Dermis microvascular lymphatic vessel endothelial cell (primary cell): ENCODE measurements around the gene CCL26. TPM values are rescaled to one million over a fixed set of nuclear protein-coding genes. Genes with fewer than 3 reads are reported as not detected.
A peak's percentile ranks its signal among the peaks of the same experiment; 100 is the strongest.

Source experiments
- DNase-seq, 2 donors: peaks; one replicate each; pipeline versions ENCODE4 v3.0.0 to v3.0.0-alpha.2; 2010; ENCODE audit warnings: low read depth in 2 of 2
- total RNA-seq: library from RNA; depleted of rRNA; stranded (reverse); fragments of >200 nt; gene quantifications from 2 replicates; pipeline ENCODE4 v1.2.1, GENCODE V29; 2014

Gene CCL26, protein sequence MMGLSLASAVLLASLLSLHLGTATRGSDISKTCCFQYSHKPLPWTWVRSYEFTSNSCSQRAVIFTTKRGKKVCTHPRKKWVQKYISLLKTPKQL
- not detected in 2 replicates for total RNA-seq

DNA sequence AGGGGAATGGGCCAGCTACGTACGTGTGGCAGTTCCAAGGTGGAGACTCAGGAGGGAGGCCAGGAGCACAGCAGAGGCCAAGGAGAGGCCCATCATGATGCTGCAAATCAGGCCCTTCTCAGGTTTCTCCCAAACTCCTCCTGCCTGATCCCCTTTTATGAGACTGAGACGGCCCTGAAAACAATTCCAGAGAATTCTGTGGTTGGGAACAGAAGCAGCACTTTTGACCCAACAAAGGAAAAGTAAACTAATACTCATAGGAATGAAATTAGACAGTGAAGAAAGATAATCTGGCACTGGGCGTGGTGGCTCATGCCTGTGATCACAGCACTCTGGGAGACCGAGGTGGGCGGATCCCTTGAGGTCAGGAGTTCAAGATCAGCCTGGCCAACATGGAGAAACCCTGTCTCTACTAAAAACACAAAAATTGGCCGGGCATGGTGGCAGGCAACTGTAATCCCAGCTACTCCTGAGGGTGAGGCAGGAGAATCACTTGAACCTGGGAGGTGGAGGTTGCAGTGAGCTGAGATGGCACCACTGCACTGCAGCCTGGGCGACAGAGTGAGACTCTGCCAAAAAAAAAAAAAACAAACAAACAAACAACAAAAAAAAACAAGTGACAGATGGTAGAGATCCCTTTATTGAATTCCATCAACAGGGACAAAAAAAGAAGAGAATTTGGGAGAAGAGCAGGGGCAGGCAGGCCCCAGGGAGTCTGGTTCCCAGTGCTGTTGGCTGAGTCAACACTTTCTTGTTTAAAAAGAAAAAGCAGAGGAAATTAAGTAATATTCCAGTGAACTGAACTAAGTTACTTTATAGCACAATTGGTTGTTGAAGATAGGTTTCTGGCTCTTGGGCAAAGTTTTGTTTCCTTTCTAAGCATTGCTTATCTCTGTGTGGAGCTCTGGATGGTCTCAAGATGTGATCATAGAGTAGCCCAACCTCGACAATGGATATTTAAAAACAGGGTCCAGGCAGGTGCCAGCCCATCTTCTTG is at the start of gene CCL26:
CCL26 (minus strand) TSS at position 131 of the 997 bp plus-strand sequence; CDS start at position 96, 35 bp downstream.
- no peak for DNase-seq

DNA sequence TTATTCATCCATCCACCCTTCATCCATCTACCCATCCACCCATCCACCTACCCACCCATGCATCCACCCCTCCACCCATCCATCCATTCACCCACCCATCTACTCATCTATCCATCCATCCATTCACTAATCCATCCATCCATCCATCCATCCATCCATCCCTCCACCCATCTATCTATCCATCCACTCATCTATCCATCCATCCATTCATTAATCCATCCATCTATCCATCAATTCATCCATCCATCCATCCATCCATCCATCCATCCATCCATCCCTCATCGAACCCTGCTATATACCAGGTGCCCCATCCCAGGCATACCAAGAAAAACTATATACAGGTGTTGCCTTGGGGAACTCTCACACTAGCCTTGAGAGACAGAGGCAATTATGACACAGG is 48.7 kb upstream of the CCL26 start:
- no peak for DNase-seq

DNA sequence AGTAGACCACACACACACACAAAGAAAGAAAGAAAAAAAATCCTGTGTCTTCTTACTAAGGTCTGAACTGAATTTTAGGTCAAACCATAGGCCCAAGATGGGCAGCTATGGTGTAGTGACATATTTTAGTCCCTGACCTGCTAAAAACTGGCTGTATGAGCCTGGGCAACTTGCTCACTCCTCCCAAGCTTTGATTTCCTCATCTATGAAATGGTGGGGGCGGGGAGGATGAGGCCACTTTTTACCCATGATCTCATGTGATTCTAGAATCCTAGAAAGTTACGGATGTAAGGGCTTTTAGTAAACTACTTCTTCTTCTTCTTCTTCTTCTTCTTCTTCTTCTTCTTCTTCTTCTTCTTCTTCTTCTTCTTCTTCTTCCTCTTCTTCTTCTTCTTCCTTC is 47.7 kb upstream of the CCL26 start:
- DNase-seq, result no peak

DNA sequence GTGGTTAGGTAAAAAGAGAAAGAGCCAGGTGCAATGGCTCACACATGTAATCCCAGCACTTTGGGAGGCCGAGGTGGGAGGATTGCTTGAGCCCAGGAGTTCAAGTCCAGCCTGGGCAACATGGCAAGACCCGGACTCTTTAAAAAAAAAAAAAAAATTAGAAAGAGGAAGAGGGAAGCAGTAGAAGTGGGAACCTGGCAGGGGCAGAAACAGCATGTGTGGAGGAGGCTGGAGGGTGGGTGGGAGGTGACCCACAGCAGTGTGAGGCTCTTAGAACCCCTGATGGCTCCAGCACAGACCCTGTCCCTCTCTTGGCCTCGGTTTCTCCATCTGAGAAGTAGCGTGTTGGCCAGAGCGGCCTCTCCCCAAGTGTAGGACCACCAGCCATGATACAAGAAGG is 46.5 kb upstream of the CCL26 start:
- no peak for DNase-seq

DNA sequence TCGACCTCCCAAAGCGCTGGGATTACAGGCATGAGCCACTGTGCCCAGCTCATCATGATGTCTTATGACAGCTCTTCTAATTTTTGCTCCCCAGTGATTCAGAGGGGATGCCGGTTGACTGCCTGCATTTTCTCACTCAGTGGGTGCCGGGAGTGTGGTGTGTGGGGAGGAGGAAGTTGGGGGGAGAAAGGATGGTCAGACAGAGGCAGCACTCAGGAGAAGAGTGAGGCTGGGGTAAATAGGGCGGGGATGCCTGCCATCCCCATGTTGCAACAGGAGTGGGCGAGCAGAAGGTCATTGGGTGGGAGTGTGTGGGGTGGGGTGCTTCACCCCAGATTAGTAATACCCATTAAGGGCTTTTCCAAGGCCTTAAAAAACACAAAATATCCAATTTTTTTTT is 45.1 kb upstream of the CCL26 start:
- no peak for DNase-seq

DNA sequence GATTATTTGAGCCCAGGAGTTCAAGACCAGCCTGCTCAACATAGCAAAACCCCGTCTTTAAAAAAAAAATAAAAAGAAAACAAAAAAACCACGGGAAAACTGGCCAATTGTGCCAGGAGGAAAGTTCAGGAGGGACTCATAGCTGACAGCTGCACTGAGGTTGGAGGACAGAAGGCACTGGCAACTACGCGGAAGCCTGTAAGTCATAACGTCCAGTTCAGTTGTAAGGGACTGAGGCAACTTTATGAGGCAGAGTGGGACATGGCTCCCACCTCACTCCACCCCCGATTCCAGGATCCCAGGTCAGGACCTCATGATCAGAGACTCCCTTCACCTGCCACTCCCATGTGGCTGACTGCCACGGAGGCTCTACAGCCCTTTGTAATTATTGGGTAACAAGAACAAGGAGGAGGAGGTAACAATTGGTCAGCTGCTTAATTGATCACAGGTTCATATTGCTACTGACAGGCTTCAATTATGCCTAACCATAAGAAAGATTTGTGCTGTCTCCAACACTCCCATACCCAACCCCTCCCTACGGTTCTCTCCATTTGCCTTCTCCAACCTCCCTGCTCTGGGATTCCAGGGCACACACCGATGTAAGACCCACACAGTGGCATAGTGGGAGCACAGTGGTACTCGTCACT is 43.5 kb upstream of the CCL26 start:
- no peak for DNase-seq

DNA sequence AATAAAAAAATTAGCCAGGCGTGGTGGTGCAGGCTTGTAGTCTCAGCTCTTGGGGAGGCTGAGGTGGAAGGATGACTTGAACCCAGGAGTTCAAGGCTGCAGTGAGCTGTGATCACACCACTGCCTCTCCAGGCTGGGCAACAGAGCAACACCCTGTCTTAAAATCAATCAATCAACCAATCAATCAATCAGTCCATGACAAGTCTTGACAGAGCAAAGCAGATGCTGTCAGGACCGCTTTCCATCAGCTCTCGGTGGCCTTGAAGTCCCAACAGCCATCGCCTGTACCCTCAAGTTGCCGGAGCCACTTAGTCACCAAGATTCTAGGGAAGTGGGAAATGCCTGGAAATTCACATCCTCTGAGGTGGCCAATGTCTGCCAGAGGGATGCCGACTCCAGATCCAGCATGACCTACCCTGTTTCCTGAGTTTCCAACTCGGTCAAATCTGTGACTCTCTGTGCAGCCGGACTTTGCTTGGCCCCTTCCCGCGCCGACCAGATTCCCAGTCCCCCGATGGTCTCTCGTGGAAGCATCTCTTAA is 42.5 kb upstream of the CCL26 start:
- DNase-seq, result peak in 1 of 2 donors; percentile 13

DNA sequence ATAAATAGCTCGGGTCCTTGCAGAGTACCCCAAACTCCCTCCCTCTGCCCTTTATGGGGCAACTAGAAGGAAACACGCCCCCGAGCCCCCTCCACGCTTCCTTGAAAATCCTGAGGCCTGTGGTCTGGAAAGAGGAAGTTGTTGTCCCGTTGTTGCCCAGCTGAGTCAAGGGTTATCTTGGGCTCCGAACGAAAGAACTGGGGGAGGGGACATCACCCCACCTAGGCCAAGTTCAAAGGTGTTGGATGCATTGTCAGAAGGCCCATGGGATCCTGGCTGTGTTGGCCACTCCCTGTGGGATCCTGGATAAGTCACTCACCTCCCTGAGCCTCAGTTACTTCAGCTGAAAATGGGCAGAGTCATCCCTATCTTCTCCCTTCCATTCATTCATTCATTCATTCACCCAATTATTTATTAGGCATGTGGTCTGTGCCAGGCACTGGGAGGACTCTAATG is 41.8 kb upstream of the CCL26 start, which contains the start of gene CCL24:
CCL24 (minus strand) TSS at position 26 of the 456 bp plus-strand sequence. CDS start 91 bp downstream, outside the sequence.
- DNase-seq, result no peak

DNA sequence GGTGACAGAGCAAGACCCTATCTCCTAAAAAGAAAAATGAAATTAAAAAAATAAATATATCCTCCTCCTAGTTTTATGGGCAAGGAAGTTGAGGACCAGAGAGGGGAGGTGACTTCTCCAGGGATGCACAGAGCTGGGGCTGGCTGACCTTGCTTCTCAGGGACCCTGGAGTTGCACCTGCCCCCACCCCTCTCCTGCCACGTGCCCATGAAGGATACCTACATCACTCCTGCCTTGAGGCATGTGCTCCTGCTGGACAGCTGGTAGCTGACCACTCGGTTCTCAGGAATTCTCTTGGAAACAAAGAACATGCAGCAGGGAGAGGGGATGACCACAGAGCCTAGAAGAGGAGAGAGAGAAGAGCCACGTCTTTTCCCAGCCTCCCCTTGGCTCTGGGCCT is 41.1 kb upstream of the CCL26 start:
- DNase-seq, result no peak

DNA sequence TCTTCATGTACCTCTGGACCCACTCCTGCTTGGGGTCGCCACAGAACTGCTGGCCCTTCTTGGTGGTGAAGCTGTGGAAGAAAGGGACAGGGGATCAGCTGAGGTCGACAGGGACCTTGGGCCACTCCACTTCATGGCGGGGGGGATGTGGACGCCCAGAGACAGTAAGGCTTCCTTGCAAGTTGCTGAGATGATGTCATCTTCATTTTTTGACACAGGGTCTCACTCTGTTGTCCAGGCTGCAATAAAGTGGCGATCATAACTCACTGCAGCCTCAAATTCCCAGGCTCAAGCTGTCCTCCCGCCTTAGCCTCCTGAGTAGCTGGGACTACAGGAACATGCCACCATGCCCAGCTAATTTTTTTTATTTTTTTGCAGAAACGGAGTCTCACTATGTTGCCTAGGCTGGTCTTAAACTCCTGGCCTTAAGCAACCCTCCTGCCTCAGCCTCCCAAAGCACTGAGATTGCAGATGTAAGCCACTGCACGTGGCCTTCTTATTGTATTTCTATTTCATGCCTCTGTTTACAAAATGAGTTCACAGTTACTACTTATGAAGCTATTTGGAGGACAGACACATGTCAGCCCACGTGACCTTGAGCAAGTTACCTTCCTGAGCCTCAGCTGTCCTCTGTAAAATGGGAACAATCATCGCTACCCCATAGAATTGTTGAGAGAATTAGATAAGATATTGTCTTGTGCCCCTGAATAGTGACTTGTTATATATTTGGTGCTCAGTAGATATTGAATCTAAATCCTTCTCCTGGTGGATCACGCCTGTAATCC is 40.1 kb upstream of the CCL26 start:
- DNase-seq, result no peak

DNA sequence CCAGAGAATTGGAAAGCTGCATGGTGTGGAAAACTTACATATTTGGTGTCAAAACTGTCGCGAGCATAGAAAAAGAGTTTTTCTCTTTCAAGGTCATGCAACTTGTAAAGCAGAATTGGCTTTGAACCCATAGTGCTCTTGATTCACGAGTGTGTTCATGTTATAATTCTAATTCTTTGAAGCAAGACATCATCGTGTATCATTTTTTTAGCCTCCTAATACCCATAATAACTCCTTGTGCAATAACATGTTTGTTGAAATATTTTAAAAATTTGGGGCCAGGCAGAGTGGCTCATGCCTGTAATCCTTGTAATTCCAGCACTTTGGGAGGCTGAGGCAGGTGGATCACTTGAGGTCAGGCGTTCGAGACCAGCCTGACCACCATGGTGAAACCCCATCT is 37.4 kb upstream of the CCL26 start:
- no peak for DNase-seq

DNA sequence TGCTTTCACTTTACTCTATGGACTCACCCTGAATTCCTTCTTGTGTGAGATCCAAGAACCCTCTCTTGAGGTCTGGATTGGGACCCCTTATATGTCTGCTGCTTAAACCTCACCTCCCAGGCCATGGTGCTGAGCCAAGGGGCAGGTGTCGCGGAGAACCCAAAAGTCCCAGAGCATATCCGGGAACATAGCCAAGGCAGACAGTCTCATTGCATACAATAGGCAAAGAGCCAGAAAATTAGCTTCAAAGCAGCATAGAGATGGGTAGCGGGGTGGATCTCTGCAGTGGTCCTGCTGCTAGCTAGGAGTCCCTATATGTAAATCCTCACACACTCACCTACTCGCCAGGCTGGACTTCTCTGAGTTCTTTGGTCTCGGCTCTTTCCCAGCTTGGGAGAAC is 36.1 kb upstream of the CCL26 start:
- DNase-seq, result no peak

DNA sequence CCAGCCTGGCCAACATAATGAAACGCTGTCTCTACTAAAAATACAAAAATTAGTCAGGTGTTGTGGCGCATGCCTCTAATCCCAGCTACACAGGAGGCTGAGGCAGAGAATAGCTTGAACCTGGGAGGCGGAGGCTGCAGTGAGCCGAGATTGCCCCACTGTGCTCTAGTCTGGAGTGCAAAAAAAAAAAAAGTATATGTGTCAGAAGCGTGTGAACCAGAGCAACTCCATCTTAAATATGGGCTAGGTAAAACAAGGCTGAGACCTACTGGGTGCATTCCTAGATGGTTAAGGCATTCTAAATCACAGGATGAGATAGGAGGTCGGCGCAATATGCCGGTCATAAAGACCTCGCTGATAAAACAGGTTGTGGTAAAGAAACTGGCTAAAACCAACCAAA is 35.4 kb upstream of the CCL26 start:
- DNase-seq, result no peak

DNA sequence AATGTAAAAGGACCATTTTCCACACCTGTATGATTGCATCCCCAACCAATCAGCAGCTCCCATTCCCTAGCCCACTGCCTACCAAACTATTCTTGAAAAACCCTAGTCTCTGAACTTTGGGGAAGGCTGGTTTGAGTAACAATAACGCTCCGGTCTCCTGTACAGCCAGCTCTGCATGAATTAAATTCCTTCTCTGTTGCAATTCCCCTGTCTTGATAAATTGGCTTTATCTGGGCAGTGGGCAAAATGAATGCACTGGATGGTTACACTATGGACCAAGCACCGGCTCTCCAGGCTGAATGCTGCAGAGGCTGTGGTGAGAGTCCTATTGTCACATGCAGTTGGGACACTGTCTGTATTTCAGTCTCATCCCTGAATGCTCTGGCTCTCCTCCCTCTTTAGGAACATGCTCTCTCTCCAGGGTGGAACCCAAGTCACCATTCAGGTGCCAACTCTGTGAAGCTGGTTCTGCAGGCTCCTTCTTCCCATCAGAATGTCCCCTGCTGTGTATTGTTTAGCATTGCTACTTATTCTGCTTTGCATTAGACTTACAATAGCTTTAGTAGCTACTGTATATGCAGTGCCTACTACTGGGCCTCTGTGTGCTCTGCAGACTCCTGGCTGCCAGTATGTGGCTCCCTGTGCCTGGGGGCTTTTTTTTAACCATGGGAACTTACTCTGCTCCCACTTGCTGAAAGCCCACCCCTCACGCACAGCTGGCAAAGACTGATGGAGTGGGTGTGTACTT is 34.7 kb upstream of the CCL26 start:
- DNase-seq, result no peak

DNA sequence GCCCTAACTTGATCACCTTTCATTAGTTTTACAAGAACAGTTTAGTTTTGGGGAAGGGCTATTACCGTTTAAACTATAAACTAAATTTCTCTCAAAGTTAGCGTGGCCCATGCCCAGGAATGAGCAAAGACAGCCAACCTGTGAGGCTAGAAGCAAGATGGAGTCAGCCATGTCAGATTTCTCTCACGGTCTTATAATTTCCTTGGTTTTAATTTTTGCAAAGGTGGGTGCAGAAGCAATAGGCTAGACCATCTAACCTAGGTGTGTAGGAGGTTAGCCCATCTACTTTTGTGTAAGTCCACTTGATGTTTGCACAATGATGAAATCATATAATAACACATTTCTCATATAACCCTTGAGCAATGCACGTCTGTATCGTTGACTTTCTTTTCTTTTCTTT is 32.7 kb upstream of the CCL26 start:
- DNase-seq, result no peak

DNA sequence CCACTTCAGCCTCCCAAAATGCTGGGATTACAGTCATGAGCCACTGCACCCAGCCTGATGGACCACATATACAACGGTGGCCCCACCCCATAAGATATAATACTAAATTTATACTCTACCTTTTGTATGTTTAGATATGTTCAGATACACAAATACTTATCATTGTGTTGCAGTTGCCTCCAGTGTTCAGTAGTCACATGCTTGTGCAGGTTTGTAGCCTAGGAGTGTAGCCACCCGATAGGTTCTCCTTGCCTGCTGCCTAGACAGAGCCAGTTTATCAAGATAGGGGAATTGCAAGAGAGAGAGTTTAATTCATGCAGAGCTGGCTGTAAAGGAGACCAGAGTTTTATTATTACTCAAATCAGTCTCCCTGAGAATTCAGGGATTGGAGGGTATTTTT is 32.0 kb upstream of the CCL26 start:
- no peak for DNase-seq

DNA sequence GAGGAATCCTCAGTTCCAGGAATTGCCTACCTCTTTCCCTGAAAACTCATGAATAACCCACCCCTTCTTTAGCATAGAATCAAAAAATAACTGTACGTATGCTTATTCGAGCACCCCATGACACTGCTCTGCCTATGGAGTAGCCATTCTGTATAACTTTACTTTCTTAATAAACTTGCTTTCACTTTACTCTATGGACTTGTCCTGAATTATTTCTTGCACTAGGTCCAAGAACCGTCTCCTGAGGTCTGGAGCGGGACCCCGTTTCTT is 30.5 kb upstream of the CCL26 start:
- DNase-seq, result no peak

DNA sequence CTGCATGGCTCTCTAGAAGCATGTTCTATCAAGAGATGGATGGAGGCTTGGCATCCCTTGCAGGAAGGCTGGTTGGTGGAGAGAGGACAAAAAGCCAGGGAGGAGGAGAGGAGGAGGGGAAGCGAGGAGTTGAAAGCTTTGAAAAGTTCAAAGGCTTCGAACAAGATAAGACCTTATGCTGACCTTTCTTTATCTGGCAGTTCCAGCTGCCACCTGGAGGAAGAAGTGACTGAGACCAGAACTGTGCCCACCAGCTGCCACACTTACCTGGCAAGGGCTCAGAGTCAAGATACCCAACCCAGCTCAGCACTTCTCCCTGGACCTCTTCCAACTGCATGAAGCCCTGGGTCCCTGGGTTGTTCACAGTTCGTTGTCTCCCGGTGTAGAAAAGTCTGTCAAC is 26.8 kb upstream of the CCL26 start:
- DNase-seq, result no peak

DNA sequence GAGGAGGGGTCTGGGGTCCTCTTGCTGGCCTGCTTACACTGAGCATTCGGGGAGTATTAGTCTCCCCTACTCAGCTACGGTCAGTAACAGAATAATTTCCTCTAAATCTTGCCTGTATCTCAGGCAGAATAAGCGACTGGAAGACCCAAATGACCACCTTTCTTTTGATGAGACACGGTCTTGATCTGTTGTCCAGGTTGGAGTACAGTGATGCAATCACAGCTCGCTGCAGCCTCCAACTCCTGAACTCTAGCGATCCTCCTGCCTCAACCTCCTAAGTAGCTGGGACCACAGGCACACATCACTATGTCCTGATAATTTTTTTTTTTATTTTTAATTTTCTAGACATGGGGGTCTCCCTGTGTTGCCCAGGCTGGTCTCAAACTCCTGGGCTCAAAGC is 24.4 kb upstream of the CCL26 start:
- DNase-seq, result no peak

DNA sequence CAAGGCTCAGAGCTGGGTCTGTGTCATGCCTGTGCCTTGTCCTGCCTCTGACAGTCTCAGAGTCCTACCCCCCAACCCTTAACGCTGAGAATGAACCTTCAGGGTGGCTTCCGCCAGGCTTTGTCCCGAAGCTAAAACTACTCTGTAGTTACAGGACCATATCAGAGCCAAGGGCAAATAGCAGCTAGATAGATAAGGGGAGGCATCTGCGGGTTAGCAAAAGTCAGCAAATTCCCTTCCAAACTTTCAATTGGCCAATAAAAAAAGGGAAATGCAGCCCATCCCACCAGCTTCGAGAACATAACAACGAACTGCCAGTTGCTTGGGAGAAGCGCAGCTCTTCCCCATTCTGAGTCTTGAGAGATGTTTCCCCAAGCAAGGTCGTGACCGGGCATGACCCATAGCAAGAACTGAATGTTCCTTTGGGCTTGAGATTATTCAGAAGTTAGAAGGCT is 23.8 kb upstream of the CCL26 start:
- no peak for DNase-seq

DNA sequence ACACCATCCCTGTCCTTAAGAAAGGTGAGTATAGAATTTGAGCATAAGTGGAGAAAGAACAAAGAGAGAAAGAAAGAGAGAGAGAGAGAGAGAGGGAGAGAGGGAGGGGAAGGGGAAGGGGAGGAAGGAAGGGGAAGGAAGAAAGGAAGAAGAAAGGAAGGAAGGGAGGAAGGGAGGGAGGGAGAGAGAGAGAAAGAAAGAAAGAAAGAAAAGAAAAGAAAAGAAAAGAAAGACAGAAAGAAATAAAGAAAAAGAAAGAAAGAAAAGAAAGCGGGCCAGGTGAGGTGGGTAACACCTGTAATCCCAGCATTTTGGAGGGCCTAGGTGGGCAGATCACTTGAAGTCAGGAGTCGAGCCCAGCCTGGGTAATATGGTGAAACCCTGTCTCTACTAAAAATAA is 21.7 kb upstream of the CCL26 start:
- DNase-seq, result no peak
